HepG2 (cell line): ENCODE measurements around the gene TRIM7. TPM values are rescaled to one million over a fixed set of nuclear protein-coding genes. Genes with fewer than 3 reads are reported as not detected.

Experiments used
- RELA ChIP-seq: sonication (generic); formaldehyde crosslinking; IDR thresholded peaks from 2 replicates; pipeline ENCODE4 v1.4.0; 2020; ENCODE audit warnings: missing genetic modification reagents
- SMARCE1 ChIP-seq: fragments of 450-650 bp; IDR thresholded peaks from 2 replicates; pipeline ENCODE4 v1.6.1; 2017; ENCODE audit warnings: borderline replicate concordance
- ZNF24 ChIP-seq: fragments of 450-650 bp; IDR thresholded peaks from 2 replicates; pipeline ENCODE4 v1.6.1; 2017; ENCODE audit warnings: antibody characterized with exemption, mild to moderate bottlenecking
- ZNF30 ChIP-seq: sonication (generic); formaldehyde crosslinking; IDR thresholded peaks from 2 replicates; pipeline ENCODE4 v1.5.0; 2020; ENCODE audit warnings: mild to moderate bottlenecking, missing genetic modification reagents
- ZNF432 ChIP-seq: sonication (generic); formaldehyde crosslinking; IDR thresholded peaks from 2 replicates; pipeline ENCODE4 v1.5.0; 2020; ENCODE audit warnings: missing genetic modification reagents, mild to moderate bottlenecking, borderline replicate concordance
- ZNF567 ChIP-seq: sonication (generic); formaldehyde crosslinking; IDR thresholded peaks from 2 replicates; pipeline ENCODE4 v1.8.1; 2023; ENCODE audit warnings: mild to moderate bottlenecking, missing genetic modification reagents, borderline replicate concordance
- ZNF580 ChIP-seq: IDR thresholded peaks from 2 replicates; pipeline ENCODE4 v1.6.1; 2016; ENCODE audit warnings: low read depth, borderline replicate concordance
- ZNF879 ChIP-seq: sonication (generic); formaldehyde crosslinking; IDR thresholded peaks from 2 replicates; pipeline ENCODE4 v1.8.1; 2023; ENCODE audit warnings: missing genetic modification reagents
- polyA plus RNA-seq, 8 experiments: library from polyadenylated mRNA; depleted of rRNA in 3 of 8; stranded (reverse) in 7 of 8; unstranded in 1 of 8; fragments of >200 nt; fragmentation: Illumina TruSeq in 4 of 8; extraction: Trizol in 4 of 8; gene quantifications; 2 replicates each; pipeline versions ENCODE4 v1.2.1 to v1.2.3, GENCODE V29; 2011 to 2016; ENCODE audit warnings: low read depth in 4 of 8, missing spikeins in 1 of 8, mixed read lengths in 1 of 8; ENCODE audit not compliant: insufficient read depth in 1 of 8
- total RNA-seq, 5 experiments: library from RNA; depleted of rRNA; stranded (reverse); fragments of >200 nt; fragmentation: Illumina TruSeq; extraction: Trizol; gene quantifications; 2 replicates each; pipeline ENCODE4 v1.2.3, GENCODE V29; 2016; ENCODE audit warnings: low read depth in 1 of 5
- TF ChIP-seq, protein P1 (sequence below): sonication (generic); formaldehyde crosslinking; conservative IDR thresholded peaks from 2 replicates; pipeline ENCODE4 v1.8.1; 2023; ENCODE audit warnings: missing genetic modification reagents
- TF ChIP-seq, protein P2 (sequence below): sonication (generic); formaldehyde crosslinking; IDR thresholded peaks from 2 replicates; pipeline ENCODE4 v1.4.0; 2020; ENCODE audit warnings: missing genetic modification reagents
- TF ChIP-seq, protein P3 (sequence below), 2 experiments: fragments of 450-650 bp in 1 of 2; sonication (generic) in 1 of 2; formaldehyde crosslinking in 1 of 2; IDR thresholded peaks; 2 replicates each; pipeline versions ENCODE4 v1.6.1 to v1.8.0; 2016 to 2022; ENCODE audit warnings: antibody characterized with exemption in 1 of 2, mild to moderate bottlenecking in 1 of 2, missing genetic modification reagents in 1 of 2

The TRIM7 gene
- total and polyA plus RNA-seq, 2 of the 13 experiments (the other 11 are each of a cell fraction or from before 2014, with no cell fraction given), result 0.13 TPM; not detected in 1

- TF ChIP-seq, protein P1, sequence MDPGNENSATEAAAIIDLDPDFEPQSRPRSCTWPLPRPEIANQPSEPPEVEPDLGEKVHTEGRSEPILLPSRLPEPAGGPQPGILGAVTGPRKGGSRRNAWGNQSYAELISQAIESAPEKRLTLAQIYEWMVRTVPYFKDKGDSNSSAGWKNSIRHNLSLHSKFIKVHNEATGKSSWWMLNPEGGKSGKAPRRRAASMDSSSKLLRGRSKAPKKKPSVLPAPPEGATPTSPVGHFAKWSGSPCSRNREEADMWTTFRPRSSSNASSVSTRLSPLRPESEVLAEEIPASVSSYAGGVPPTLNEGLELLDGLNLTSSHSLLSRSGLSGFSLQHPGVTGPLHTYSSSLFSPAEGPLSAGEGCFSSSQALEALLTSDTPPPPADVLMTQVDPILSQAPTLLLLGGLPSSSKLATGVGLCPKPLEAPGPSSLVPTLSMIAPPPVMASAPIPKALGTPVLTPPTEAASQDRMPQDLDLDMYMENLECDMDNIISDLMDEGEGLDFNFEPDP (CRISPR knock-in tag), result no peak
- TF ChIP-seq RELA (CRISPR knock-in tag) (no peak; the same call in 1 of the 2 replicates), ZNF432 (no peak), ZNF567 (CRISPR knock-in tag) (peak; percentile 98; the same call in 1 of the 2 replicates), SMARCE1 (no peak), ZNF30 (CRISPR knock-in tag) (no peak), ZNF879 (CRISPR knock-in tag) (no peak; the same call in 1 of the 2 replicates), ZNF24 (peak; percentile 98), ZNF580 (CRISPR knock-in tag) (peak; percentile 28; the same call in 1 of the 2 replicates)
- TF ChIP-seq, protein P2, sequence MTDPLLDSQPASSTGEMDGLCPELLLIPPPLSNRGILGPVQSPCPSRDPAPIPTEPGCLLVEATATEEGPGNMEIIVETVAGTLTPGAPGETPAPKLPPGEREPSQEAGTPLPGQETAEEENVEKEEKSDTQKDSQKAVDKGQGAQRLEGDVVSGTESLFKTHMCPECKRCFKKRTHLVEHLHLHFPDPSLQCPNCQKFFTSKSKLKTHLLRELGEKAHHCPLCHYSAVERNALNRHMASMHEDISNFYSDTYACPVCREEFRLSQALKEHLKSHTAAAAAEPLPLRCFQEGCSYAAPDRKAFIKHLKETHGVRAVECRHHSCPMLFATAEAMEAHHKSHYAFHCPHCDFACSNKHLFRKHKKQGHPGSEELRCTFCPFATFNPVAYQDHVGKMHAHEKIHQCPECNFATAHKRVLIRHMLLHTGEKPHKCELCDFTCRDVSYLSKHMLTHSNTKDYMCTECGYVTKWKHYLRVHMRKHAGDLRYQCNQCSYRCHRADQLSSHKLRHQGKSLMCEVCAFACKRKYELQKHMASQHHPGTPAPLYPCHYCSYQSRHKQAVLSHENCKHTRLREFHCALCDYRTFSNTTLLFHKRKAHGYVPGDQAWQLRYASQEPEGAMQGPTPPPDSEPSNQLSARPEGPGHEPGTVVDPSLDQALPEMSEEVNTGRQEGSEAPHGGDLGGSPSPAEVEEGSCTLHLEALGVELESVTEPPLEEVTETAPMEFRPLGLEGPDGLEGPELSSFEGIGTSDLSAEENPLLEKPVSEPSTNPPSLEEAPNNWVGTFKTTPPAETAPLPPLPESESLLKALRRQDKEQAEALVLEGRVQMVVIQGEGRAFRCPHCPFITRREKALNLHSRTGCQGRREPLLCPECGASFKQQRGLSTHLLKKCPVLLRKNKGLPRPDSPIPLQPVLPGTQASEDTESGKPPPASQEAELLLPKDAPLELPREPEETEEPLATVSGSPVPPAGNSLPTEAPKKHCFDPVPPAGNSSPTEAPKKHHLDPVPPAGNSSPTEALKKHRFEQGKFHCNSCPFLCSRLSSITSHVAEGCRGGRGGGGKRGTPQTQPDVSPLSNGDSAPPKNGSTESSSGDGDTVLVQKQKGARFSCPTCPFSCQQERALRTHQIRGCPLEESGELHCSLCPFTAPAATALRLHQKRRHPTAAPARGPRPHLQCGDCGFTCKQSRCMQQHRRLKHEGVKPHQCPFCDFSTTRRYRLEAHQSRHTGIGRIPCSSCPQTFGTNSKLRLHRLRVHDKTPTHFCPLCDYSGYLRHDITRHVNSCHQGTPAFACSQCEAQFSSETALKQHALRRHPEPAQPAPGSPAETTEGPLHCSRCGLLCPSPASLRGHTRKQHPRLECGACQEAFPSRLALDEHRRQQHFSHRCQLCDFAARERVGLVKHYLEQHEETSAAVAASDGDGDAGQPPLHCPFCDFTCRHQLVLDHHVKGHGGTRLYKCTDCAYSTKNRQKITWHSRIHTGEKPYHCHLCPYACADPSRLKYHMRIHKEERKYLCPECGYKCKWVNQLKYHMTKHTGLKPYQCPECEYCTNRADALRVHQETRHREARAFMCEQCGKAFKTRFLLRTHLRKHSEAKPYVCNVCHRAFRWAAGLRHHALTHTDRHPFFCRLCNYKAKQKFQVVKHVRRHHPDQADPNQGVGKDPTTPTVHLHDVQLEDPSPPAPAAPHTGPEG (CRISPR knock-in tag), result 0 out of 2 replicates have a peak, but pooled peaks have one; percentile 70
- TF ChIP-seq, protein P3, sequence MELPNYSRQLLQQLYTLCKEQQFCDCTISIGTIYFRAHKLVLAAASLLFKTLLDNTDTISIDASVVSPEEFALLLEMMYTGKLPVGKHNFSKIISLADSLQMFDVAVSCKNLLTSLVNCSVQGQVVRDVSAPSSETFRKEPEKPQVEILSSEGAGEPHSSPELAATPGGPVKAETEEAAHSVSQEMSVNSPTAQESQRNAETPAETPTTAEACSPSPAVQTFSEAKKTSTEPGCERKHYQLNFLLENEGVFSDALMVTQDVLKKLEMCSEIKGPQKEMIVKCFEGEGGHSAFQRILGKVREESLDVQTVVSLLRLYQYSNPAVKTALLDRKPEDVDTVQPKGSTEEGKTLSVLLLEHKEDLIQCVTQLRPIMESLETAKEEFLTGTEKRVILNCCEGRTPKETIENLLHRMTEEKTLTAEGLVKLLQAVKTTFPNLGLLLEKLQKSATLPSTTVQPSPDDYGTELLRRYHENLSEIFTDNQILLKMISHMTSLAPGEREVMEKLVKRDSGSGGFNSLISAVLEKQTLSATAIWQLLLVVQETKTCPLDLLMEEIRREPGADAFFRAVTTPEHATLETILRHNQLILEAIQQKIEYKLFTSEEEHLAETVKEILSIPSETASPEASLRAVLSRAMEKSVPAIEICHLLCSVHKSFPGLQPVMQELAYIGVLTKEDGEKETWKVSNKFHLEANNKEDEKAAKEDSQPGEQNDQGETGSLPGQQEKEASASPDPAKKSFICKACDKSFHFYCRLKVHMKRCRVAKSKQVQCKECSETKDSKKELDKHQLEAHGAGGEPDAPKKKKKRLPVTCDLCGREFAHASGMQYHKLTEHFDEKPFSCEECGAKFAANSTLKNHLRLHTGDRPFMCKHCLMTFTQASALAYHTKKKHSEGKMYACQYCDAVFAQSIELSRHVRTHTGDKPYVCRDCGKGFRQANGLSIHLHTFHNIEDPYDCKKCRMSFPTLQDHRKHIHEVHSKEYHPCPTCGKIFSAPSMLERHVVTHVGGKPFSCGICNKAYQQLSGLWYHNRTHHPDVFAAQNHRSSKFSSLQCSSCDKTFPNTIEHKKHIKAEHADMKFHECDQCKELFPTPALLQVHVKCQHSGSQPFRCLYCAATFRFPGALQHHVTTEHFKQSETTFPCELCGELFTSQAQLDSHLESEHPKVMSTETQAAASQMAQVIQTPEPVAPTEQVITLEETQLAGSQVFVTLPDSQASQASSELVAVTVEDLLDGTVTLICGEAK (IDR thresholded peaks at IDR 0.05), result no peak
- TF ChIP-seq, protein P3 (CRISPR knock-in tag; IDR thresholded peaks at IDR 0.05), result peak; percentile 77
Measured at GRCh38 chr5:181221792-181222629, 17.0 kb upstream of the TRIM7 start (continued).
